Parathyroid adenoma (tissue), 2 donors: ENCODE data around the gene NVL.

Experiments used
- H2AFZ ChIP-seq: fragments of 300-600 bp; sonication (generic); one replicate; pipeline ENCODE4 v1.7.0; 2017; ENCODE audit warnings: antibody characterized with exemption, mild to moderate bottlenecking
- H3K27ac ChIP-seq: fragments of 300-600 bp; sonication (generic); one replicate; pipeline ENCODE4 v1.7.0; 2017
- H3K27me3 ChIP-seq: fragments of 300-600 bp; sonication (generic); one replicate; pipeline ENCODE4 v1.7.0; 2017; ENCODE audit warnings: low read length; ENCODE audit not compliant: control insufficient read depth, insufficient read depth
- H3K36me3 ChIP-seq: fragments of 300-600 bp; sonication (generic); one replicate; pipeline ENCODE4 v1.7.0; 2017; ENCODE audit warnings: low read length; ENCODE audit not compliant: control insufficient read depth, insufficient read depth
- H3K4me1 ChIP-seq: fragments of 300-600 bp; sonication (generic); one replicate; pipeline ENCODE4 v1.7.0; 2017; ENCODE audit warnings: control low read depth
- H3K4me2 ChIP-seq: fragments of 300-600 bp; sonication (generic); one replicate; pipeline ENCODE4 v1.7.0; 2017; ENCODE audit warnings: low read length
- H3K4me3 ChIP-seq: fragments of 300-600 bp; sonication (generic); one replicate; pipeline ENCODE4 v1.7.0; 2017; ENCODE audit warnings: low read depth, low read length
- H3K79me2 ChIP-seq: fragments of 300-600 bp; sonication (generic); one replicate; pipeline ENCODE4 v1.7.0; 2017; ENCODE audit warnings: control low read depth
- H3K9ac ChIP-seq: fragments of 300-600 bp; sonication (generic); one replicate; pipeline ENCODE4 v1.7.0; 2017; ENCODE audit warnings: mild to moderate bottlenecking
- H3K9me3 ChIP-seq: fragments of 300-600 bp; sonication (generic); one replicate; pipeline ENCODE4 v1.7.0; 2017; ENCODE audit warnings: low read length; ENCODE audit not compliant: control insufficient read depth
- TF ChIP-seq, protein P1 (sequence below): fragments of 300-600 bp; sonication (generic); IDR thresholded peaks from one replicate; pipeline ENCODE4 v1.7.0; 2017; ENCODE audit warnings: antibody characterized with exemption, mild to moderate bottlenecking
- donor health status: primary hyperparathyroidism.

The NVL gene

DNA sequence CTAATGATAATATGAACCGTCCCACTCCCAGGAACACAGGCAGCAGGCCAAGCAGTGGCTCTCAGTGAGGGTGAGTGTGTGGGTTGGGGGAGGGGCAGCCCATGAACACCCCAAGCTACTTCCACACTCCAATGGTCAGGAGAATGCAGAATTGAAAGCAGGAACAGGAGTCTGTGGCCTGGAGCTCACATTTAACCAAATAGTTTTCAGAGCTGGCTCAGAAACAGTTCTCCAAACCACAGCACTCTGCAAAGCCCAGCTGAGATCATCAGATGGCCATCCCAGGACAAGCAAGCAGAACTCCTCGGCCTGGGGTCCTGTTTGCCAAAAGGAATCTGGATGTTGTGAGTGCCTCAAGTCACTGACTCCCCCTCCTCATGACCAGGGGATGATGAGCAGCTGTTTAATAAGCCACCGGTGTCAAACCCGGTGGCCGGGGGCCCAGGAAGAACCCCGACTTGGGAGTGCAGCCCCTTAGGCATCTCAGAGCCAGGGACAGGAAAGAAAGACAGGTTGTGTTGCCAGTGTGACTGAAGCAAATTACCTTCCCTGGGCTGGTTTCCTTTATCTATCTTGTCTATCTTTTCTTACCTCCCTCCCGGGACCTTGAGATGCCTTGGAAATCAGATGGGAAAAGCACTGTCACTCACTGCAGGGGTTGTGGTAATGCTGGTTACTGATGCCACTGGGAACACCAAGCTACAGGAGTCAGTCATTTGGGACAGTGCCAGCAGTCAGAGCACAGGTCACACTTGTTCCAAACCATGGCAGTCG lies 126.5 kb downstream of the NVL start:
- TF ChIP-seq, protein P1, sequence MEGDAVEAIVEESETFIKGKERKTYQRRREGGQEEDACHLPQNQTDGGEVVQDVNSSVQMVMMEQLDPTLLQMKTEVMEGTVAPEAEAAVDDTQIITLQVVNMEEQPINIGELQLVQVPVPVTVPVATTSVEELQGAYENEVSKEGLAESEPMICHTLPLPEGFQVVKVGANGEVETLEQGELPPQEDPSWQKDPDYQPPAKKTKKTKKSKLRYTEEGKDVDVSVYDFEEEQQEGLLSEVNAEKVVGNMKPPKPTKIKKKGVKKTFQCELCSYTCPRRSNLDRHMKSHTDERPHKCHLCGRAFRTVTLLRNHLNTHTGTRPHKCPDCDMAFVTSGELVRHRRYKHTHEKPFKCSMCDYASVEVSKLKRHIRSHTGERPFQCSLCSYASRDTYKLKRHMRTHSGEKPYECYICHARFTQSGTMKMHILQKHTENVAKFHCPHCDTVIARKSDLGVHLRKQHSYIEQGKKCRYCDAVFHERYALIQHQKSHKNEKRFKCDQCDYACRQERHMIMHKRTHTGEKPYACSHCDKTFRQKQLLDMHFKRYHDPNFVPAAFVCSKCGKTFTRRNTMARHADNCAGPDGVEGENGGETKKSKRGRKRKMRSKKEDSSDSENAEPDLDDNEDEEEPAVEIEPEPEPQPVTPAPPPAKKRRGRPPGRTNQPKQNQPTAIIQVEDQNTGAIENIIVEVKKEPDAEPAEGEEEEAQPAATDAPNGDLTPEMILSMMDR = no peak
- Histone ChIP-seq H3K4me2 (no peak overlapping the region), H3K27ac (no peak overlapping the region)

DNA sequence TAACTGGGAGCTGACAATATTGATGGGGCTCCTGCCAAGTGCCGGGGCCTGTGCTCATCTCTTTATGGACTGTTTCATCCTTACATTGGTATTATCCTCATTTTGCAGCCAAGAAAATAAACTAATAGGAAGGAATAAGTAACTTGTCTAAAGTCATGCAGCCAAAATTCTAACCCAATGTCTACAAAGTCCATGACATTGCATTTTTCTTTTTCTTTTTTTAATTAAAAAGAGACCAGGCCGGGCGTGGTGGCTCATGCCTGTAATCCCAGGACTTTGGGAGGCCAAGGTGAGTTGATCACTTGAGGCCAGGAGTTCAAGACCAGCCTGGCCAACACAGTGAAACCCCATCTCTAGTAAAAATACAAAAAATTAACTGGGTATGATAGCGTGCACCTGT lies 128.1 kb downstream of the NVL start:
- Histone ChIP-seq H3K27me3 (no peaks in the 10 kb centered on the region), H3K9ac (no peak overlapping the region), H3K79me2 (no peaks in the 10 kb centered on the region), H2AFZ (no peak overlapping the region), H3K9me3 (no peaks in the 10 kb centered on the region), H3K4me1 (no peaks in the 10 kb centered on the region), H3K36me3 (no peaks in the 10 kb centered on the region), H3K4me2 (no peak overlapping the region), H3K27ac (no peak overlapping the region), H3K4me3 (no peak overlapping the region)
- TF ChIP-seq, protein P1 = no peak

More for the DNA sequence above, 126.5 kb downstream of the NVL start:
- no peaks in the 10 kb centered on the region for H3K36me3 ChIP-seq
- no peak overlapping the region for H2AFZ ChIP-seq
- no peaks in the 10 kb centered on the region for H3K9me3 ChIP-seq
- H3K9ac ChIP-seq = no peak overlapping the region
- no peaks in the 10 kb centered on the region for H3K79me2 ChIP-seq
- no peak overlapping the region for H3K4me3 ChIP-seq
- H3K27me3 ChIP-seq = no peaks in the 10 kb centered on the region
- no peaks in the 10 kb centered on the region for H3K4me1 ChIP-seq

DNA sequence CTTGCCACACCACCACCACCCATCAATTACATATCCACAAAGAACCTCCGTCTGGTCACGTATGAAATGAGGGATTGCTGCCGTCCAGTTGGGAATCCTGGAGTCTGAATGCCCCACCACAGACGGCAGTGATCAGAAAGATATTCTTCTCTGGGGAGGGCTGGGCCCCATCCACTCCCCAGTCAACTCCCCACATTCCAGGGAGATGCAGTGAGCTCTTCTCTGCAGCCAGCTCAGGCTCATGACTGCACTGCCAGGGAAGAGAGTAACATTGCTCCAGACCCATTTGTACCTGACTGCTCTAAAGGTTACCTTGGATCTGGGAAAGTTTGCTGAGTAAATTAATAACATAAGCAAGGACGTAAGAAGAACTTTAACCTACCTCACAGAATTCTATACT lies 128.6 kb downstream of the NVL start:
- H3K4me1 ChIP-seq = no peaks in the 10 kb centered on the region
- no peak overlapping the region for H3K9ac ChIP-seq
- H3K4me2 ChIP-seq = no peak overlapping the region
- H3K9me3 ChIP-seq = no peaks in the 10 kb centered on the region
- TF ChIP-seq, protein P1 = no peak
- no peaks in the 10 kb centered on the region for H3K36me3 ChIP-seq
- no peak overlapping the region for H2AFZ ChIP-seq
- no peak overlapping the region for H3K4me3 ChIP-seq
- H3K27ac ChIP-seq = no peak overlapping the region
- no peaks in the 10 kb centered on the region for H3K27me3 ChIP-seq
- H3K79me2 ChIP-seq = no peaks in the 10 kb centered on the region

DNA sequence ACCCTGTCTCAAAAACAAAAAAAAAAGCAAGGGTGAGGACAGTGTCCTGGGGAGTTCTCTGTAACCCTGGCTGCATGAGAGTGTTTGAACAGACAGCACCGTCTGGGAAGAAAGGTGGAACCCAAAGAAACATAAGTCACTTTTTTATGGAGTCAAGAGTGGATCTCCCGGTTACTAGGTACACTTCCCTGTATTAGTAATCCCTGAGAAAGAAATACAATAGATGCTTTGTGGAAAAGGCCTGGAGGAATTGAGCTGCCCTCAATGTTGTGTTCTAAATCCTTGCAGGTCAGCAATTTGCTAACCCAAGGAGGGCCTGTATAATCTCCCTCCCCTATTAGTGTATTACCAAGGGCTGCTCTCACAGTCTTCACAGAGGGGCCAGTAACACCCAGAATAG lies 130.3 kb downstream of the NVL start:
- Histone ChIP-seq H3K4me1 (no peaks in the 10 kb centered on the region), H3K4me3 (no peak overlapping the region), H3K27me3 (no peaks in the 10 kb centered on the region), H2AFZ (no peak overlapping the region), H3K79me2 (no peaks in the 10 kb centered on the region), H3K9me3 (no peaks in the 10 kb centered on the region), H3K9ac (no peak overlapping the region), H3K4me2 (no peak overlapping the region), H3K36me3 (no peaks in the 10 kb centered on the region), H3K27ac (no peak overlapping the region)
- TF ChIP-seq, protein P1 = no peak

DNA sequence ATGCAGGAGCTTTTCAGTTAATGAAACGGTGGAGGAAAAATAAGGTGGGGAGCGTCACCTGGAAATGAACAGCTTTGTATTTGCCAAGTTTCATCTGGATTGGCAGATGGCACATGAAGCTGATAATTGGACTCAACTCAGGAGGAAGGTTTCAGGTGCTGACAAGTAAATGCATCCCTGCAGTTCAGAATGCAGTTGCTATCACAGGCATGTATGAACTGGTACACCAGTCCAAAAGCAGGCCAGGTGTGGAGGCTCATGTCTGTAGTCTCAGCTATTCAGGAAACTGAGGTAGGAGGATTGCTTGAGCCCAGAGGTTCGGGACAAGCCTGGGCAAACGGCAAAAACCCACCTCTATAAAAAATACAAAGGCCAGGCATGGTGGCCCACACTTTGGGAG lies 131.4 kb downstream of the NVL start:
- H3K9me3 ChIP-seq = no peaks in the 10 kb centered on the region
- no peaks in the 10 kb centered on the region for H3K36me3 ChIP-seq
- H3K4me1 ChIP-seq = no peaks in the 10 kb centered on the region
- no peaks in the 10 kb centered on the region for H3K79me2 ChIP-seq
- H3K4me3 ChIP-seq = no peak overlapping the region
- H3K27ac ChIP-seq = no peak overlapping the region
- no peak overlapping the region for H2AFZ ChIP-seq
- no peak overlapping the region for H3K9ac ChIP-seq
- TF ChIP-seq, protein P1 = no peak
- no peak overlapping the region for H3K4me2 ChIP-seq
- H3K27me3 ChIP-seq = no peaks in the 10 kb centered on the region
